GM12878 (cell line): ENCODE data around the gene PRKAG2. TPM values are rescaled to one million over a fixed set of nuclear protein-coding genes. Genes with fewer than 3 reads are reported as not detected.

Experiments used
- ATAC-seq: fragments of 200-7000 bp; cut with Tn5 transposase; 3 replicates; pipeline ENCODE4 v1.9.1; 2020; ENCODE audit warnings: mild to moderate bottlenecking, moderate library complexity
- BruUV-seq: library from RNA; stranded (reverse); fragments of 400-500 nt; replicated peaks from 2 replicates; lab custom pipeline; 2021; lab: Mats Ljungman, UMichigan
- CTCF ChIA-PET: fragments of 300-600 bp; sonication (Branson Sonifier 250); formaldehyde crosslinking; extraction: SDS; loops from one replicate; lab custom pipeline; 2021; ENCODE audit warnings: inconsistent platforms; lab: Yijun Ruan, JAX
- POLR2A ChIA-PET: fragments of 350-600 bp; formaldehyde crosslinking; extraction: SDS; loops from one replicate; lab custom pipeline; 2021; ENCODE audit warnings: inconsistent platforms; lab: Charles Lee
- RAD21 ChIA-PET: fragments of 300-600 bp; sonication (Branson Sonifier 250); formaldehyde crosslinking; loops from one replicate; lab custom pipeline; 2023; ENCODE audit warnings: antibody characterized with exemption; ENCODE audit not compliant: unreplicated experiment; lab: Charles Lee
- SMC1A ChIA-PET: fragments of 300-600 bp; sonication (Branson Sonifier 250); formaldehyde crosslinking; loops from one replicate; lab custom pipeline; 2023; ENCODE audit not compliant: unreplicated experiment, uncharacterized antibody; lab: Charles Lee
- DNase-seq: peaks from one replicate; pipeline ENCODE4 v3.0.0-alpha.2; 2011; ENCODE audit warnings: low read depth, low spot score
- FAIRE-seq: peaks from 3 replicates; lab custom pipeline; 2011; peaks lifted over from hg19 to GRCh38; lab: Jason Lieb, UNC
- H2AFZ ChIP-seq: 2 replicates; pipeline ENCODE4 v1.6.0; 2011; ENCODE audit warnings: low read depth, low read length, control low read depth; ENCODE audit not compliant: control insufficient read depth
- H3K27ac ChIP-seq: 2 replicates; pipeline ENCODE4 v1.5.1; 2011; ENCODE audit warnings: control low read depth; ENCODE audit not compliant: control insufficient read depth, insufficient read depth
- H3K27me3 ChIP-seq, 2 experiments: replicated peaks in 1 of 2; 2 replicates each; pipeline versions ENCODE4 v1.6.0 to v1.6.1; 2011; ENCODE audit warnings: low read length in 1 of 2; ENCODE audit not compliant: control insufficient read depth in 2 of 2, insufficient read depth in 2 of 2
- H3K36me3 ChIP-seq, 2 experiments: 2 replicates each; pipeline ENCODE4 v1.5.1; 2011; ENCODE audit warnings: low read length in 1 of 2; ENCODE audit not compliant: control insufficient read depth in 2 of 2, insufficient read depth in 2 of 2
- H3K4me1 ChIP-seq: 2 replicates; pipeline ENCODE4 v1.6.1; 2011; ENCODE audit warnings: mild to moderate bottlenecking, low read length, moderate library complexity, mixed read lengths; ENCODE audit not compliant: control insufficient read depth, insufficient read depth
- H3K4me2 ChIP-seq: 2 replicates; pipeline ENCODE4 v1.6.0; 2011; ENCODE audit warnings: control low read depth; ENCODE audit not compliant: control insufficient read depth, insufficient read depth
- H3K4me3 ChIP-seq: fragments of 200-600 bp; sonication (generic); 2 replicates; pipeline ENCODE4 v1.5.1; 2016
- H3K79me2 ChIP-seq: 2 replicates; pipeline ENCODE4 v1.6.0; 2011; ENCODE audit warnings: low read length; ENCODE audit not compliant: control insufficient read depth, insufficient read depth
- H3K9ac ChIP-seq: 2 replicates; pipeline ENCODE4 v1.8.0; 2011; ENCODE audit warnings: low read length, control low read depth, mixed read lengths; ENCODE audit not compliant: control insufficient read depth, insufficient read depth
- H3K9me3 ChIP-seq: replicated peaks from 3 replicates; pipeline ENCODE4 v1.5.1; 2011; ENCODE audit warnings: mild to moderate bottlenecking, low read length; ENCODE audit not compliant: control insufficient read depth, insufficient read depth
- H4K20me1 ChIP-seq: 2 replicates; pipeline ENCODE4 v1.6.0; 2011; ENCODE audit not compliant: control insufficient read depth, insufficient read depth
- ATF3 ChIP-seq: IDR thresholded peaks from 2 replicates; pipeline ENCODE4 v1.6.1; 2011; ENCODE audit warnings: low read depth, mild to moderate bottlenecking, low read length, moderate library complexity, borderline replicate concordance; ENCODE audit errors: extremely low read depth
- BCL3 ChIP-seq: IDR thresholded peaks from 2 replicates; pipeline ENCODE4 v1.6.1; 2011; ENCODE audit warnings: borderline replicate concordance, low read depth, mild to moderate bottlenecking, moderate library complexity, low read length; ENCODE audit not compliant: insufficient read depth, poor library complexity, severe bottlenecking
- EGR1 ChIP-seq, 2 experiments: IDR thresholded peaks; 1 replicate in 1 of 2; 2 replicates in 1 of 2; pipeline ENCODE4 v1.6.1; 2011 to 2012; ENCODE audit warnings: low read depth in 2 of 2, low read length in 2 of 2, borderline replicate concordance in 1 of 2, mild to moderate bottlenecking in 1 of 2, moderate library complexity in 1 of 2
- HDAC2 ChIP-seq: fragments of 200-600 bp; sonication (generic); IDR thresholded peaks from 2 replicates; pipeline ENCODE4 v1.6.1; 2017
- IRF3 ChIP-seq: fragments of 450-650 bp; IDR thresholded peaks from 2 replicates; pipeline ENCODE4 v1.6.1; 2014; ENCODE audit warnings: mild to moderate bottlenecking
- JUNB ChIP-seq: IDR thresholded peaks from 2 replicates; pipeline ENCODE4 v1.6.1; 2016; ENCODE audit warnings: antibody characterized with exemption, mild to moderate bottlenecking
- PML ChIP-seq: IDR thresholded peaks from 2 replicates; pipeline ENCODE4 v1.6.1; 2012; ENCODE audit warnings: low read length, inconsistent platforms
- RCOR1 ChIP-seq: conservative IDR thresholded peaks from 2 replicates; pipeline ENCODE4 v1.6.1; 2012; ENCODE audit warnings: low read depth, low read length, improper control_type of control experiment
- RUNX3 ChIP-seq: IDR thresholded peaks from 2 replicates; pipeline ENCODE4 v1.6.1; 2012; ENCODE audit warnings: low read length, inconsistent platforms
- SMARCA5 ChIP-seq: fragments of 450-650 bp; IDR thresholded peaks from 2 replicates; pipeline ENCODE4 v1.6.1; 2017; ENCODE audit warnings: mild to moderate bottlenecking
- SREBF1 ChIP-seq: IDR thresholded peaks from 2 replicates; pipeline ENCODE4 v1.6.1; 2012; ENCODE audit warnings: mild to moderate bottlenecking, low read length
- USF1 ChIP-seq: IDR thresholded peaks from 2 replicates; pipeline ENCODE4 v1.6.1; 2011; ENCODE audit warnings: borderline replicate concordance, low read depth, mild to moderate bottlenecking, moderate library complexity, mixed read lengths, low read length; ENCODE audit not compliant: insufficient read depth; ENCODE audit errors: extremely low read length
- USF2 ChIP-seq: IDR thresholded peaks from 2 replicates; pipeline ENCODE4 v1.6.1; 2011; ENCODE audit warnings: low read depth, low read length, improper control_type of control experiment, borderline replicate concordance
- ZSCAN29 ChIP-seq: fragments of 450-650 bp; IDR thresholded peaks from 2 replicates; pipeline ENCODE4 v1.6.1; 2017; ENCODE audit warnings: mild to moderate bottlenecking, moderate library complexity
- WGBS: methylation state at CpG from one replicate; pipeline ENCODE4 v1.1.6; 2016; ENCODE audit warnings: low lambda C conversion rate; ENCODE audit not compliant: insufficient replicate concordance, insufficient coverage; ENCODE audit errors: missing lambda C conversion rate; 5-methylcytosine and 5-hydroxymethylcytosine counted together
- in situ Hi-C: fragments of 300-500 bp; cut with MboI; formaldehyde crosslinking; loops from 9 replicates; pipeline ENCODE4 v1.14.3; 2018; ENCODE audit warnings: mixed read lengths
- intact Hi-C: fragments of 100-400 bp; cut with micrococcal nuclease; formaldehyde crosslinking; loops from one replicate; pipeline ENCODE4 v1.14.2; 2022; ENCODE audit not compliant: unreplicated experiment
- polyA plus RNA-seq, 11 experiments: library from polyadenylated mRNA; depleted of rRNA in 4 of 11; unstranded in 6 of 11; stranded (reverse) in 5 of 11; fragments of >200 nt; fragmentation: Nextera tagmentation in 4 of 11; fragmentation: Illumina TruSeq in 1 of 11; extraction: Ambion mirVana in 4 of 11; extraction: Trizol in 1 of 11; gene quantifications; 1 replicate in 1 of 11; 2 replicates in 10 of 11; pipeline versions ENCODE4 v1.2.1 to v1.2.3, GENCODE V29; 2011 to 2016; ENCODE audit warnings: inconsistent platforms in 2 of 11, missing spikeins in 2 of 11, low read depth in 1 of 11
- total RNA-seq, 4 experiments: library from RNA; depleted of rRNA in 3 of 4; stranded (reverse); fragments of >200 nt in 3 of 4; fragmentation: Illumina TruSeq in 1 of 4; extraction: Trizol in 1 of 4; gene quantifications; 2 replicates each; pipeline versions ENCODE4 v1.2.1 to v1.2.3, GENCODE V29; 2013 to 2021

Gene PRKAG2
- total and polyA plus RNA-seq, 10 of the 15 experiments (the other 5 are each of a cell fraction or from before 2014, with no cell fraction given) = 3.4 to 8.9 (median 6.8) TPM

- intact Hi-C loops = no loop called here
These were observed 134.0 kb downstream of the PRKAG2 start for GRCh38 chr7:151742713-151743480.

GRCh38 chr7:151741585-151741984, 135.3 kb downstream of the PRKAG2 start:
- no TSS peak for BruUV-seq
- no peak for ATAC-seq
- H3K4me1 ChIP-seq = no peaks in the 10 kb centered on the region
- no peak for FAIRE-seq
- no peaks in the 10 kb centered on the region for H4K20me1 ChIP-seq
- H3K4me2 ChIP-seq = no peak overlapping the region
- peaks cover 2% of the 10 kb centered on the region; the same call in 2 of the 3 replicates for H3K9me3 ChIP-seq
- H2AFZ ChIP-seq = no peak overlapping the region
- no peaks in the 10 kb centered on the region for H3K27me3 ChIP-seq
- ChIA-PET CTCF (no interaction called here), SMC1A (no interaction called here), POLR2A (no interaction called here), RAD21 (no interaction called here)
- H3K79me2 ChIP-seq = no peaks in the 10 kb centered on the region
- no peak overlapping the region for H3K4me3 ChIP-seq
- in situ Hi-C loops = no loop called here
- H3K36me3 ChIP-seq = no peaks in the 10 kb centered on the region
- H3K9ac ChIP-seq = no peak overlapping the region
- no peak overlapping the region for H3K27ac ChIP-seq
- intact Hi-C loops = no loop called here
- no peak for DNase-seq
- WGBS = 60% methylated on average over 7 of the region's 7 CpGs
- TF ChIP-seq SREBF1 (no peak), SMARCA5 (no peak), HDAC2 (no peak), BCL3 (no peak), USF1 (no peak), USF2 (no peak), ZSCAN29 (no peak), IRF3 (no peak)

More at GRCh38 chr7:151742713-151743480, 134.0 kb downstream of the PRKAG2 start:
- no peak overlapping the region for H3K4me2 ChIP-seq
- no peak overlapping the region for H3K27ac ChIP-seq
- H3K9ac ChIP-seq = no peak overlapping the region
- 40% methylated on average over 18 of the region's 18 CpGs for WGBS
- no peaks in the 10 kb centered on the region for H3K36me3 ChIP-seq
- TF ChIP-seq PML = no peak
- no peak for TF ChIP-seq ATF3
- no peak for TF ChIP-seq JUNB
- peak; percentile 49; the same call in 1 of the 2 replicates for TF ChIP-seq RUNX3
- peak in 1 of 2 experiments; percentile 45; a peak in 1 of 3 replicates for TF ChIP-seq EGR1 (IDR thresholded peaks at IDR 0.05; ENCODE audit: borderline replicate concordance in 1 of 2, low read depth in 2 of 2, low read length in 2 of 2)
- TF ChIP-seq RCOR1 = no peak
- H3K4me3 ChIP-seq = no peak overlapping the region
- no peaks in the 10 kb centered on the region for H3K27me3 ChIP-seq
- ChIA-PET POLR2A (no interaction called here), SMC1A (no interaction called here), RAD21 (no interaction called here), CTCF (no interaction called here)
- H4K20me1 ChIP-seq = no peaks in the 10 kb centered on the region
- BruUV-seq = no TSS peak
- H3K79me2 ChIP-seq = no peaks in the 10 kb centered on the region
- FAIRE-seq (no peak), DNase-seq (no peak), ATAC-seq (peak; percentile 65)
- no peak overlapping the region for H2AFZ ChIP-seq
- H3K9me3 ChIP-seq = peaks cover 2% of the 10 kb centered on the region; the same call in 2 of the 3 replicates
- in situ Hi-C loops = no loop called here
- no peaks in the 10 kb centered on the region for H3K4me1 ChIP-seq
